HG03521 (cell line): ENCODE measurements around the gene H2AZ2.
"Not testable (repeated sequence)": the region's sequence is repeated elsewhere in the genome, so short reads cannot be mapped to it uniquely, and the experiment has no call there.

Experiments used
- ATAC-seq: cut with Tn5 transposase; IDR thresholded peaks from one replicate; pipeline ENCODE4 v1.9.1; 2021; ENCODE audit warnings: mild to moderate bottlenecking, moderate library complexity; ENCODE audit not compliant: unreplicated experiment

The H2AZ2 gene

DNA sequence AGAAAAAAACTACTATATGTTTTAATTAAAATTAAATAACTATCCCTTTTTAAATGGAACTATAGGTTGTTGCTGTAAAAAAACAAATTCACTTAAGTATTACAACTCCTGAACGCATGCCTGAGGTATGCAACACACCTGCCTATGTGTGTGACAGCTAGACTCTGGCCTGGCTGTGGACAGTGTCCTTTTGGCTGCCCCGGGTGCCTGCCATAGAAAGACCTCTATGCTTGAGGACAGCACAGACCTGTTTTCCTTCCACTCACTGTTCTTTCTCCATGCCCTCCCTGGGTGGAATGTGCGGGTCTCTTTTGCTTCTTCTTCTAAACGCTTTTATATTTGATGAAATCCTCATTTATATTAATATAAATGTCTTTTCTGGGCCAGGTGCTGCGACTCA is 57.9 kb downstream of the H2AZ2 start:
- ATAC-seq = no peak

DNA sequence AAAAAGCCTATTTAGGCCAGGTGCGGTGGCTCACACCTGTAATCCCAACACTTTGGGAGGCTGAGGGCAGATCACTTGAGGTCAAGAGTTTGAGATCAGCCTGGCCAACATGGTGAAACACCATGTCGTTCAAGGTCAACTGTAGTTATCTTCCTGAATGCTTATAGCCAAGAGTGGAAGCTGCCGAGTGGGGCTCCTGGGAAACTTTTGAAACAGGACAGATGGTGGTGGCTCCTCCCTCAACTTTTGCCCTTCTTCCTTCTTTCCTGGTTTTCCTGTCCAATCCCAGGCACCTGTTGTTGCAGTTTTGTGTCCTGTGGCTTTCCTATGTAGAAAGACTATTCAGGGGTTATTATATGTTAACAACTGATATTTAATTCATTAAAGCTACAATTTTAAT is 60.1 kb downstream of the H2AZ2 start:
- ATAC-seq = no peak

DNA sequence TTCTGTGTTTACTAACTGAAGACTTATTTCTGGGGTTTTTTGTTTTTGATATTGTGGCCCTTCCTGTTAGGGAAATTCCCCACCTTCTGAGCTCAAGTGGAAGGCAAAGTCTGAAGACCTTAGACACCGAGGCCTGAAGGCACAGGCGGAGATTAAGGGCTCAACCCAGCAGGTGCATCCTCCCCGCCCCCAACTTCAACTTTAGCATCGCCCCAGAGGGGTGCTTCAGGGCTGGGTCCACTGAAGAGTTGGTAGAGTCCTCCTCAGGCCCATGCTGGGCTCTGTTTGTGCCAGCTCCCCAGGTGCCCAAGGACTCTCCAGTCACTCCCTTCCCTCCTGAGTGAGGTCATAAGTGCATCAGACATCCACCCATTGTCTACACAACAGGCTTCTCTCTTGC is 60.8 kb downstream of the H2AZ2 start:
- no peak for ATAC-seq

DNA sequence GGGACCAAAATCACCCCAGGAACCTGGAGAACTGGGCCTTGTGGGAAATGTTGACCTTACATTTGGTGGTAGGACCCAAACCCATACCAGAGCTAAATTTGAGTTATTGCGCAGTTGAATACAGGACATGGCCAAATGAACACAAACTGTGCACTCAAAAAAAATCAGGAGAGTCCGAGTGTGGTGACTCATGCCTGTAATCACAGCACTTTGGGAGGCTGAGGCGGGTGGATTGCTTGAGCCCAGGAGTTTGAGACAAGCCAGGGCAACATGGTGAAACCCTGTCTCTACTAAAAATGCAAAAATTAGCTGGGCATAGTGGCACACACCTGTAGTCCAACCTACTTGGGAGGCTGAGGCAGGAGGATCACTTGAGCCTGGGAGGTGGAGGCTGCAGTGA is 62.7 kb downstream of the H2AZ2 start:
- ATAC-seq = not testable (repeated sequence)

DNA sequence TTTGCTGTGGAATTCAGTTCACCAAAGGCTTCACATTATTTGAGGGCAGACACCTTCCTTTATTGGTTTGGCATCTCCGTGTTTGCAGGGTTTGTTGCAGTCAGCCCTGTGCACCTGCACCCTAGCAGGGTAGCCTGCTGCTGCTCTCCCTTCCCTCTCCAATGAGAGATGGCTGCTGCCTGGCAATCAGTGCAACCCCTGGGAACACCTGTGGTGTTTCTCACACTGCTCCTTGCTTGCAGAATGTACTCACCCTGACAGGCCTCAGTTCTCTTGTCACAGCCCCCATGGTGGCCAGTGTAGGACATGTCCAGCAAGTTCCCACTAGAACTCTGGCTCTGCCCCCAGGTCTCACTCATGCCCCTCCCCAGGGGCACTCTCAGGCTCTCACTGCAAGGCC is 63.5 kb downstream of the H2AZ2 start:
- ATAC-seq = no peak

DNA sequence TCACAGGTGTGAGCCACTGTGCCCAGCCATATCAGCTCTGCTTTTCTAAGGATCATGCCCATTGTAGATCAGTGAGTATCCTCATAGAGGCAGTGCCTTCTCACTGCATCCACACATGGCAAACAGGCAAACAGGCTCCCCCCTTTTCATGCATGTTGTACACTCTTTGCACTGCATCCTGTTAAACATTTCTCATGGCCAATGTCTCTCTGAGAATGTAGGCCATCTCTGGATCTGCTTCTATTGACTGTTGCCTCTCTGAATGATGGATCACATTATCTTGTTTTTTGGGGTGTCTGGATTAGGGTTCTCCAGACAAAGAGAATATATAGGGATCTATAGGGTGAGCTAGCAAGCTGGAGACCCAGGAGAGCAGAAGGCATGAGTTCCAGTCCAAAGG is 64.5 kb downstream of the H2AZ2 start:
- ATAC-seq = no peak

DNA sequence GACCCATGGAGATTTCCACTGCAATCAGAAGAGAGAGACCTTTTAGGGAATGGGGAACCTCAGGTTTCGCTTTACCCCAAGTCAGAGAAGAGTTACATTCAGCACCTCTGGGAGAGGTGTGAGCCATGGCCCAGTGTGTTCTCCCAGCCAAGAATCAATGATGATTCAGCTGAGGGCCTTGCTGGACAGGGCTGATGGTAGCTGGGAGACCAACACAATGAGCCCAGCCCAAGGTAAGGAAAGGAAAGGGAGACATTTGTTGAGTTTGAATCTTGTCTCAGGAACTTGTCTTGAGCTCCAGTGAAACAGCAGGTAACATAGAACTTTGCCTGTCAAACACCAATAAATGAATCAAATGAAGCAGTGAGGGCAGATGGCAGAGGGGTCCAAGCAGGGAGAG is 65.4 kb downstream of the H2AZ2 start:
- no peak for ATAC-seq
